ENCODE measurements around the gene DENND10. TPM values are rescaled to one million over a fixed set of nuclear protein-coding genes. Genes with fewer than 3 reads are reported as not detected.

Gene DENND10
- total and polyA plus RNA-seq, 2 donors (not counting 1 experiment from before 2014, with no cell fraction given), result 116 to 125 TPM

GRCh38 chr10:119061926-119062325, 42.0 kb upstream of the DENND10 start:
- no peaks in the 10 kb centered on the region for H3K4me1 ChIP-seq (ENCODE audit: control insufficient read depth, extremely low read depth, insufficient read depth, low read length)
- no peaks in the 10 kb centered on the region for H3K9me3 ChIP-seq (ENCODE audit: control insufficient read depth, insufficient read depth, low read depth, low read length)
- no peak overlapping the region for H3K4me3 ChIP-seq (replicated peaks in 1 of 4; ENCODE audit: control extremely low read depth in 1 of 4, insufficient read depth in 1 of 4, low read depth in 3 of 4, low read length in 4 of 4)
- no peak overlapping the region for H3K9ac ChIP-seq (ENCODE audit: insufficient read depth, low read length)
- H2AFZ ChIP-seq (ENCODE audit: low read length), result no peak overlapping the region
- peaks cover 52% of the 10 kb centered on the region for H3K79me2 ChIP-seq (ENCODE audit: control insufficient read depth, insufficient read depth, low read length)
- no peak overlapping the region for H3K4me2 ChIP-seq (ENCODE audit: extremely low read depth, insufficient read depth, low read length)
- no peak for DNase-seq (ENCODE audit: low read depth in 2 of 2)
- no peak overlapping the region for H3K27ac ChIP-seq (ENCODE audit: insufficient read depth, low read length)
- TF ChIP-seq, protein P1, sequence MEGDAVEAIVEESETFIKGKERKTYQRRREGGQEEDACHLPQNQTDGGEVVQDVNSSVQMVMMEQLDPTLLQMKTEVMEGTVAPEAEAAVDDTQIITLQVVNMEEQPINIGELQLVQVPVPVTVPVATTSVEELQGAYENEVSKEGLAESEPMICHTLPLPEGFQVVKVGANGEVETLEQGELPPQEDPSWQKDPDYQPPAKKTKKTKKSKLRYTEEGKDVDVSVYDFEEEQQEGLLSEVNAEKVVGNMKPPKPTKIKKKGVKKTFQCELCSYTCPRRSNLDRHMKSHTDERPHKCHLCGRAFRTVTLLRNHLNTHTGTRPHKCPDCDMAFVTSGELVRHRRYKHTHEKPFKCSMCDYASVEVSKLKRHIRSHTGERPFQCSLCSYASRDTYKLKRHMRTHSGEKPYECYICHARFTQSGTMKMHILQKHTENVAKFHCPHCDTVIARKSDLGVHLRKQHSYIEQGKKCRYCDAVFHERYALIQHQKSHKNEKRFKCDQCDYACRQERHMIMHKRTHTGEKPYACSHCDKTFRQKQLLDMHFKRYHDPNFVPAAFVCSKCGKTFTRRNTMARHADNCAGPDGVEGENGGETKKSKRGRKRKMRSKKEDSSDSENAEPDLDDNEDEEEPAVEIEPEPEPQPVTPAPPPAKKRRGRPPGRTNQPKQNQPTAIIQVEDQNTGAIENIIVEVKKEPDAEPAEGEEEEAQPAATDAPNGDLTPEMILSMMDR (conservative IDR thresholded peaks at IDR 0.05 in 1 of 2, IDR thresholded peaks at IDR 0.05 in 1 of 2; ENCODE audit: low read depth in 1 of 2, low read length in 2 of 2), result no peak
- TF ChIP-seq EZH2 (IDR thresholded peaks at IDR 0.05; ENCODE audit: low read length, missing control alignments), result no peak
- H4K20me1 ChIP-seq (ENCODE audit: control insufficient read depth, extremely low read depth, insufficient read depth, low read length), result no peaks in the 10 kb centered on the region
- H3K27me3 ChIP-seq (ENCODE audit: control insufficient read depth, insufficient read depth, low read length), result no peaks in the 10 kb centered on the region
- H3K36me3 ChIP-seq (ENCODE audit: control insufficient read depth, insufficient read depth, low read length), result peaks cover 26% of the 10 kb centered on the region

- no peak overlapping the region for H3K4me2 ChIP-seq (ENCODE audit: extremely low read depth, insufficient read depth, low read length)
- H3K4me3 ChIP-seq (replicated peaks in 1 of 4; ENCODE audit: control extremely low read depth in 1 of 4, insufficient read depth in 1 of 4, low read depth in 3 of 4, low read length in 4 of 4), result no peak overlapping the region
- H2AFZ ChIP-seq (ENCODE audit: low read length), result no peak overlapping the region
- no peak for DNase-seq (ENCODE audit: low read depth in 2 of 2)
- H3K27ac ChIP-seq (ENCODE audit: insufficient read depth, low read length), result no peak overlapping the region
- H3K36me3 ChIP-seq (ENCODE audit: control insufficient read depth, insufficient read depth, low read length), result peaks cover 12% of the 10 kb centered on the region
- no peaks in the 10 kb centered on the region for H4K20me1 ChIP-seq (ENCODE audit: control insufficient read depth, extremely low read depth, insufficient read depth, low read length)
- H3K27me3 ChIP-seq (ENCODE audit: control insufficient read depth, insufficient read depth, low read length), result no peaks in the 10 kb centered on the region
- TF ChIP-seq EZH2 (IDR thresholded peaks at IDR 0.05; ENCODE audit: low read length, missing control alignments), result no peak
- TF ChIP-seq, protein P1 (conservative IDR thresholded peaks at IDR 0.05 in 1 of 2, IDR thresholded peaks at IDR 0.05 in 1 of 2; ENCODE audit: low read depth in 1 of 2, low read length in 2 of 2), result no peak
- no peak overlapping the region for H3K9ac ChIP-seq (ENCODE audit: insufficient read depth, low read length)
- no peaks in the 10 kb centered on the region for H3K4me1 ChIP-seq (ENCODE audit: control insufficient read depth, extremely low read depth, insufficient read depth, low read length)
- H3K79me2 ChIP-seq (ENCODE audit: control insufficient read depth, insufficient read depth, low read length), result peaks cover 75% of the 10 kb centered on the region
- H3K9me3 ChIP-seq (ENCODE audit: control insufficient read depth, insufficient read depth, low read depth, low read length), result no peaks in the 10 kb centered on the region
These were observed 33.3 kb upstream of the DENND10 start for GRCh38 chr10:119070395-119071165.

GRCh38 chr10:119073584-119073983, 30.3 kb upstream of the DENND10 start:
- H3K9me3 ChIP-seq (ENCODE audit: control insufficient read depth, insufficient read depth, low read depth, low read length), result no peaks in the 10 kb centered on the region
- no peak overlapping the region for H3K27ac ChIP-seq (ENCODE audit: insufficient read depth, low read length)
- H3K4me1 ChIP-seq (ENCODE audit: control insufficient read depth, extremely low read depth, insufficient read depth, low read length), result peaks cover 2% of the 10 kb centered on the region
- H3K79me2 ChIP-seq (ENCODE audit: control insufficient read depth, insufficient read depth, low read length), result peaks cover 87% of the 10 kb centered on the region
- H3K9ac ChIP-seq (ENCODE audit: insufficient read depth, low read length), result no peak overlapping the region
- H2AFZ ChIP-seq (ENCODE audit: low read length), result no peak overlapping the region
- peaks cover 1% of the 10 kb centered on the region for H3K36me3 ChIP-seq (ENCODE audit: control insufficient read depth, insufficient read depth, low read length)
- H3K4me3 ChIP-seq (replicated peaks in 1 of 4; ENCODE audit: control extremely low read depth in 1 of 4, insufficient read depth in 1 of 4, low read depth in 3 of 4, low read length in 4 of 4), result no peak overlapping the region
- H3K4me2 ChIP-seq (ENCODE audit: extremely low read depth, insufficient read depth, low read length), result no peak overlapping the region
- no peak for DNase-seq (ENCODE audit: low read depth in 2 of 2)
- H4K20me1 ChIP-seq (ENCODE audit: control insufficient read depth, extremely low read depth, insufficient read depth, low read length), result peaks cover 5% of the 10 kb centered on the region
- no peak for TF ChIP-seq EZH2 (IDR thresholded peaks at IDR 0.05; ENCODE audit: low read length, missing control alignments)
- TF ChIP-seq, protein P1 (conservative IDR thresholded peaks at IDR 0.05 in 1 of 2, IDR thresholded peaks at IDR 0.05 in 1 of 2; ENCODE audit: low read depth in 1 of 2, low read length in 2 of 2), result no peak
- H3K27me3 ChIP-seq (ENCODE audit: control insufficient read depth, insufficient read depth, low read length), result no peaks in the 10 kb centered on the region

All from fibroblast of lung (primary cell).